GM12875 (cell line): ENCODE data around the gene PDE6A.
"Not testable (repeated sequence)": the region's sequence is repeated elsewhere in the genome, so short reads cannot be mapped to it uniquely, and the experiment has no call there.

Experiments used
- H3K4me3 ChIP-seq: one replicate; pipeline ENCODE4 v1.5.1; 2011; ENCODE audit warnings: low read depth, low read length, control low read depth
- TF ChIP-seq, protein P1 (sequence below): IDR thresholded peaks from 2 replicates; pipeline ENCODE4 v1.5.1; 2011; ENCODE audit warnings: low read depth, mild to moderate bottlenecking, control low read depth, inconsistent platforms, low read length, moderate library complexity, borderline replicate concordance; ENCODE audit not compliant: insufficient read depth

PDE6A gene

DNA sequence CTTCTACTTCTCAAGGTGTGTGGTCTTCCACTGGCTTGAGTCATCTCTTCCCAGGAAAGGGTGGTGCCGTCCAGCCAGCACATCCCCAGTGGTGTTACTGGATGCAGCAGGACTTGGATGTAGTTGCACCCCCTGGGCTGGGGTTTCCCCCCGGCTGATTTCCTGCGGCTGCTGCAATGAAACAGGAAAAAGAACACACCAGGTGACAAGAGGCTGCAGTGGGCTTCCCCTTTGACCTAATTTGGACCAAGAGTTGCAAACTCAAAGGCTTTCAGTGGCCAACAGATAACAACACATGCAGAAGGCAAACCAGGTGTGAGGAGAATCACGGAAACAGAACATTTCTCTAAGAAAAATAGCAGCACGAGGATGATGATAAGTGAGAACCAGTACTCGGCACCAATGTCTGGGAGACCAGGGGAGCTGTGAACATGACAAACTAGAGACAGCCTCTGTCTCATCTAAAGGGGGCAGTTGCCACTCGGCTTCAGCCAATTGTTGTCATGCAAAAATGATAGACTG is 83.7 kb downstream of the PDE6A start:
- H3K4me3 ChIP-seq = no peak overlapping the region
- TF ChIP-seq, protein P1, sequence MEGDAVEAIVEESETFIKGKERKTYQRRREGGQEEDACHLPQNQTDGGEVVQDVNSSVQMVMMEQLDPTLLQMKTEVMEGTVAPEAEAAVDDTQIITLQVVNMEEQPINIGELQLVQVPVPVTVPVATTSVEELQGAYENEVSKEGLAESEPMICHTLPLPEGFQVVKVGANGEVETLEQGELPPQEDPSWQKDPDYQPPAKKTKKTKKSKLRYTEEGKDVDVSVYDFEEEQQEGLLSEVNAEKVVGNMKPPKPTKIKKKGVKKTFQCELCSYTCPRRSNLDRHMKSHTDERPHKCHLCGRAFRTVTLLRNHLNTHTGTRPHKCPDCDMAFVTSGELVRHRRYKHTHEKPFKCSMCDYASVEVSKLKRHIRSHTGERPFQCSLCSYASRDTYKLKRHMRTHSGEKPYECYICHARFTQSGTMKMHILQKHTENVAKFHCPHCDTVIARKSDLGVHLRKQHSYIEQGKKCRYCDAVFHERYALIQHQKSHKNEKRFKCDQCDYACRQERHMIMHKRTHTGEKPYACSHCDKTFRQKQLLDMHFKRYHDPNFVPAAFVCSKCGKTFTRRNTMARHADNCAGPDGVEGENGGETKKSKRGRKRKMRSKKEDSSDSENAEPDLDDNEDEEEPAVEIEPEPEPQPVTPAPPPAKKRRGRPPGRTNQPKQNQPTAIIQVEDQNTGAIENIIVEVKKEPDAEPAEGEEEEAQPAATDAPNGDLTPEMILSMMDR = no peak

DNA sequence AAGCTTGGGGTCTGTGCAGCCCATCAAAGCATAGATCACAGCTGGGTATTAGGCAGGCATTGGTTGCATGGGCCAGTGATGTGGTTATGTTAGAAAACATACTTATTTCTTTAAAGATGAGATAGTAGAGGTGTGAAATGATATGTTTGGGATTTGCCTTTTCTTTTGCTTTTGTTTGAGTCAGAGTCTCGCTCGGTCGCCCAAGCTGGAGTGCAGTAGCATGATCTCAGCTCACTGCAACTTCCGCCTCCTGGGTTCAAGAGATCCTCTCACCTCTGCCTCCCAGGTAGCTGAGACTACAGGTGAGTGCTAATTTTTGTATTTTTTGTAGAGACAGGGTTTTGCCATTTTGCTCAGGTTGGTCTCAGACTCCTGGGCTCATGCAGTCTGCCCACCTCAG is 84.8 kb downstream of the PDE6A start:
- no peak overlapping the region for H3K4me3 ChIP-seq
- TF ChIP-seq, protein P1 = no peak

DNA sequence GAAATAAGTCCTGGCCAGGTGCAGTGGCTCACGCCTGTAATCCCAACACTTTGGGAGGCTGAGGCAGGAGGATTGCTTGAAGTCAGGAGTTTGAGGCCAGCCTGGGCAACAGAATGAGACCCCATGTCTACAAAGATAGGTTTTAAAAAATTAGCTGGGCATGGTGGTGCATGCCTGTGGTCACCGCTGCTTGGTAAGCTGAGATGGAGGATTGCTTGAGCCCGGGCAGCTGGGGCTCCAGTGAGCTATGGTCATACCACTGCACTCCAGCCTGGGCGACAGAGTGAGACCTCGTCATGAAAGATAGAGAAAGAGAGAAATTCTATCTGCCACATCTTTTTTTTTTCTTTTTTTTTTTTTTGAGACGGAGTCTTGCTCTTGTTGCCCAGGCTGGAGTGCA is 86.1 kb downstream of the PDE6A start:
- not testable (repeated sequence) for H3K4me3 ChIP-seq

DNA sequence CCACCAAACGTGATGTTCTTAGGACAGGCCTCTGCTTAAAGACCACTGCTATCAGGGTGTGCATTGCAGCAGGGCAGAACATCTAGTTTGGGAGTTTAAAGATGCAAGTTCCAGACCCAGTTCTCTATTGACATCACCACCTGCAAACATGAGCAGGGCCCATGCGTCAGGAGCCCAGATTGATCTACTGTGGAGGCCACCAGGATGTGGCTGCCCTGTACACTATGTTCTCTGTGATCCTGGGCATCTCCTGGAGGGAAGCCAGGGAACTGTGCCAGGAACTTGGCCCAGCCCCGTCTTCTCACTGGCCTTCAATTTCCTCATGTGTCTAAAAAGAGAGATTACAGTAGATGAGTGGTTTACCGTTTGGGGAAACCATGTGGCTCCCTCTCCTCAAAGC is 87.1 kb downstream of the PDE6A start:
- H3K4me3 ChIP-seq = no peak overlapping the region
- TF ChIP-seq, protein P1 = no peak

DNA sequence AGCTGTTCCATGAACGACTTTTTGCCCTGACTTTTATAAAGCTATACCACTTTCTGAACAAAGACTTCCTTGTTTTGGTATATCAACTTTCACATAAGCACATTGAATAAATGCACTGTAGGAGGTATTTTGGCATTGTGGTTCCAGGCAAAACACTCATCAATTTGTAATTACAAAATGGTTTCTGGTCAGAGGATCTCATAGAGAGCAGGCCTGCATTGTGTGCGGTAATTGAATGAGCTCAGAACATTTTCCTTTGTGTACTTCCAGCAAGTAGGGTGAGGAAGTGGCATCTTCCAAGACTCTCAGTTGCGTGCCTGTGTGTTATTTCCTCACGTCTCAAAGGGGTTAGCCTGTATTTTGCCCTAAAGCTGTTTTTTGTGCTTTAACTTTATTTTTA is 89.2 kb downstream of the PDE6A start:
- H3K4me3 ChIP-seq = no peak overlapping the region
- TF ChIP-seq, protein P1 = no peak

DNA sequence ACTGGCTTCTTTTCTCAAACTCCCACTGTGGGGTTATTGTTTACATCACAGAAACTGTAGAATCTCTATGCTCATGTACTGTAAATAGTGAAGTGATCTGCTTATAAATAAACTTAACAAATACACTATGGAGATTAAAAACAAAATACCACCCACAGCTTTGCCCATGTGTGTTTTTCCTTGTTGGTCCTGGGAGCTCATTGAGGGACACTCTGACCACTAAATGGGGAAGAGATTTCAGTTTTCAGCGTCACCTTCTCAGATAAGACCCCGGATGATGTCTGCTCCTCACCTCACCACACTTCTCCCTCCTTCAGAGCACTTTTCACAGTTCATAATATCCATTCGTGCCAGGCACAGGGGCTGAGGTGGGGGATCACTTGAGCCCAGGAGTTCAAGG is 89.7 kb downstream of the PDE6A start:
- no peak overlapping the region for H3K4me3 ChIP-seq
- TF ChIP-seq, protein P1 = no peak

DNA sequence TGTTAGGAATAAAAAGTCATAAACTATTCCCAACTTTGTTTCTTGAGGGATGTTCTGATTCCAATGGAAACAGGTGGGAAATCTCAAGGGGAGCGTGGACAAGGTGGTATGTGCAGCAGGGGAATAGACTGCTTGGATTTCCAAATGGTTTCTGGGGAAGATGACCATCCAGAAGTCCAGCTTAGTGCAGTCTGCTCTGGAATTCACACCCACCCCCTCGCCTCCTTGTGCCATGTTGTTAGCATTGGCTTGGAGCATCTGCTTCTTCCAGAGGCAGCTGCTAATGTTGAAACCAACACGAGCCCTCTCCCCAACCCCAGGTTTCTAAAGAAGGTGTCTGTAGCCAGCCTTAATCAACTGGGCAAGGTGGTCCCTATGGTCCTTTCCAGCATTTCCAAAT is 90.9 kb downstream of the PDE6A start:
- TF ChIP-seq, protein P1 = no peak
- no peak overlapping the region for H3K4me3 ChIP-seq

DNA sequence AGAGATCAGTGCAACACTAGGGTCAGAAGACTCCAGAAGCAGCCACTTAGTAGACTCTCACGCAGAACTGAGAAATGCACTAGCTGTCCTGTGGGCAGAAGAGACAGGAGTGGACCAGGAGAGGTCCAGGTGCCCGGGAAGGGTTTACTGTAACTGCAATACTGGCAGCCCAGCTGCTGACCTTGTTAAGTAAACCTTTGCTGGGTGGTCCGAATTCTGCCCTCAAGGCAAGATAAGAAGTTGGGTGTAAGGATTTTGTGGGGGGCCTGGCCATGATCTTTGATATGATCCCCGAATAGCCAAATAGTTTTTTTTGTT is 91.3 kb downstream of the PDE6A start:
- H3K4me3 ChIP-seq = no peak overlapping the region
- TF ChIP-seq, protein P1 = no peak
